Kidney tubule cell (primary cell): ENCODE results near the gene NDST4.

Source experiments
- DNase-seq: peaks from one replicate; pipeline ENCODE4 v3.0.0-alpha.2; 2018; ENCODE audit warnings: low spot score

The NDST4 gene

GRCh38 chr4:114783215-114783595 lies 330.2 kb downstream of the NDST4 start:
- no peak for DNase-seq

DNA sequence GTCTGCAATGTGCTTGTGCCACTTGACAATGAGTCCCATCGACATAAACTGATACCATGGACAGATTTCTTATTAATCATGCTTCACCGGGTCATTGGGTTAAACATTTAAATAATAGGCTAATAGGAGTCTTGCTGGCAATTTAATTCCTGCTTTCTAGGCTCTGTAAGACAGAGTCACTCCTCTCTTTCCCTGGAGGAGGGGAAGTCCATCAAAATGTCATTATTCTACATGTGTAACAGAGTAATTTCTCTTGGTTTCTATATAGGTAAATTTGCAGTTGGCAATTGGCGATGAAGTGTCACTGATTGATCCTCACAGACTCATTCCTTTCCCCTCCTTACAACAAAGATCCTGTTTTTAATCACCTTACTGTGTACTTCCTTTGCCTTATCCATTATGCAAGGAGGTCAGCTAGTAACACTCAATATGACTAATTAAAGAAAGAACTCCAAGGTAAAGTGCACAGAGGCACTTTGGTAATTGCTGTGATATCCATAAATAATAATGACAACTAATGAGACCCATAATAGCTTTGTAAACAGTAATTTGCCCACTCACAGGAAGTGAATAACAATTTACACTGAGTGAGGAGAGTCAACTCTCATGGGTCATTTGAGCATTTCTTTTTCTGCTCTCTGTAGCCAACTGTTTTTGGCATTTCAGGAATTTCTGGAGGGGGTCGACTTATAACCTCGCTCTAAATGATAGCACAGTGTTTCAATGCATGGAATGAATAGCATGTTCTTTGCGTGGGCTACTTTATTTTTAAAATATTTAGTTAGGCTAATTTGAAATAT lies 330.8 kb downstream of the NDST4 start:
- no peak for DNase-seq

DNA sequence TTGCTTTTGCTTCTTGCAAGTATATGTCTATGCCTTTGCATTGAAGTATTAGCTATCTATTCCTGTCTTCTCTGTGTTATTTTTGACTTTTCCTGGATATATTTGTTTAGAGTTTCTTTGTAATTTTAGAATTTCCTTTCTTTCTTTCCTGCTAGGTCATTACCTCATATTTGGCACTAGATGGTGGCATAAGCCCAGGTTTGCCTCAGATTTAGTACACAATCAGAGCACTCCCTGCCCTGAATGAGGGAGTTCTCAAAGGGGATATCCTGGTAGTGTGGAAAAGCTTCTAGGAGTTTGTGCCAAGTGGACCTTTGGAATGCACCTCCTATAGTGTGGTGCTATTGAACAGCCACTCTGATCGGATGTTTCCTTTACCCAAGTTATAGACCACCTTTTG lies 333.2 kb downstream of the NDST4 start:
- DNase-seq = peak; percentile 51
